Activated naive CD8-positive, alpha-beta T cell treated with anti-CD3 and anti-CD28 coated beads, Interleukin-2, amount 10 ng/mL, durations not matched to agents 7 days and 5 days (primary cell): ENCODE data around the gene SPRED3. TPM values are rescaled to one million over a fixed set of nuclear protein-coding genes. Genes with fewer than 3 reads are reported as not detected.
"Not testable (repeated sequence)": the region's sequence is repeated elsewhere in the genome, so short reads cannot be mapped to it uniquely, and the experiment has no call there.

ENCODE experiments used
- ATAC-seq: fragments of 150-1000 bp; cut with Tn5 transposase; one replicate; pipeline ENCODE4 v1.10.0; 2021; ENCODE audit warnings: low read depth, moderate library complexity
- POLR2A ChIA-PET: fragments of 350-600 bp; sonication (Branson Sonifier 250); formaldehyde crosslinking; loops from one replicate; lab custom pipeline; 2021; ENCODE audit warnings: antibody characterized with exemption; lab: Charles Lee
- DNase-seq: peaks from one replicate; pipeline ENCODE4 v3.0.0; 2021
- H3K27ac Mint-ChIP-seq: one replicate; pipeline ENCODE4 v1.8.0; 2022; ENCODE audit warnings: mild to moderate bottlenecking, mixed read lengths
- H3K27me3 Mint-ChIP-seq: one replicate; pipeline ENCODE4 v1.8.0; 2022; ENCODE audit warnings: mild to moderate bottlenecking, moderate library complexity, mixed read lengths
- H3K36me3 Mint-ChIP-seq: one replicate; pipeline ENCODE4 v1.8.0; 2021; ENCODE audit warnings: mild to moderate bottlenecking, mixed read lengths
- H3K4me1 Mint-ChIP-seq: one replicate; pipeline ENCODE4 v1.8.0; 2021; ENCODE audit warnings: mixed read lengths
- H3K4me3 Mint-ChIP-seq: one replicate; pipeline ENCODE4 v1.8.0; 2022; ENCODE audit warnings: mild to moderate bottlenecking, moderate library complexity, mixed read lengths
- H3K9me3 Mint-ChIP-seq: one replicate; pipeline ENCODE4 v1.8.0; 2021; ENCODE audit warnings: mixed read lengths
- total RNA-seq, 2 experiments: library from RNA; stranded (reverse); gene quantifications; one replicate each; pipeline ENCODE4 v1.2.3, GENCODE V29; 2021

Gene SPRED3
- total RNA-seq, 2 experiments from 2014 or later = 1.8 to 2.6 TPM

DNA sequence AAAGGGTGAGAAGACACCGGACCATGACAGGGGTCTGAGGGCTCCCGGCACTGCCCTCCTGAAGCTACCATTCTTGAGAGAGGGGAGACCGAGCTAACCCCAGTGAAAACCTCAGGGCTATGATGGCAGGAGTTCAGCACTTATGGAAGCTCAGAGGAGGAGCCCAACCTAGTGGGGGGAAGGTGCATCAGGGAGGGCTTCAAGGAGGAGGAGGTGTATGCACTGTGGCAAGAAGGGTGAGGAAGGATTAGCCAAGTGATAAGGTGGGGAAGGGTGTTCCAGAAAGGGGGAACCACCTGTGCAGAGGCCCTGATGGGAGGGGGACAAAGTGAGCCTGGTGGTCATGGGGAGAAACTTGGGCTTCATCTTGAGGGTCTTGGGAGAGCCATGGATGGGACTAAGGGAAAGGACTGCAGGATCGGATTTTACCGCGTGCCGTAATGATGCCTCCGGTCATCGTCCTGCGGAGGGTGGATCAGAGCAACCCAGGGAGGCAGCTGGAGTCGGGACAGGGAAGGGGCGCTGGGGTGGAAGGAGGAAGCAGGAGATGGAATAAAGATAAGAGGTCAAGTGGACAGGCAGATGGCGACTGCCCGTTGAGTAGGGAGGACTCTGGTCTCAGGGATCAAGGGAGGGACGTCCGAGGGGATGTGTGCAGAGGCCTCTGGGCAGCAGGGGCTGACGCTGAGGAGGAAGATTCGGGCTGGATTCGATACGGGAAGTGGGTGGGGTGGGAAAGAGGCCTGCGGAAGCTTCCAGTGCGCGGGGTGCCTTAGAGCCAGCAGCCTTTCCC lies 27.5 kb upstream of the SPRED3 start:
- POLR2A ChIA-PET = interaction anchor here (0.7 to 1.3 kb wide), 3 partner anchors 13 to 27 kb away, joined by 3 to 4 read pairs (median 3); partner anchors contain the start of genes GGN and PSMD8
- ATAC-seq (no peak), DNase-seq (no peak)
- no peaks in the 10 kb centered on the region for H3K9me3 Mint-ChIP-seq
- H3K36me3 Mint-ChIP-seq = no peaks in the 10 kb centered on the region
- peaks cover 10% of the 10 kb centered on the region for H3K4me1 Mint-ChIP-seq
- peak overlapping the region; percentile 89 for H3K4me3 Mint-ChIP-seq
- H3K27ac Mint-ChIP-seq = no peak overlapping the region
- peaks cover 44% of the 10 kb centered on the region for H3K27me3 Mint-ChIP-seq

GRCh38 chr19:38361633-38362075 lies 26.8 kb upstream of the SPRED3 start:
- H3K4me3 Mint-ChIP-seq = peak overlapping the region; percentile 89
- no peaks in the 10 kb centered on the region for H3K36me3 Mint-ChIP-seq
- no peak overlapping the region for H3K27ac Mint-ChIP-seq
- H3K9me3 Mint-ChIP-seq = no peaks in the 10 kb centered on the region
- ATAC-seq (peak; percentile 76), DNase-seq (peak; percentile 80)
- H3K4me1 Mint-ChIP-seq = peaks cover 10% of the 10 kb centered on the region
- peaks cover 41% of the 10 kb centered on the region for H3K27me3 Mint-ChIP-seq
- POLR2A ChIA-PET = interaction anchor here (0.7 to 1.3 kb wide), 4 partner anchors 13 to 26 kb away, joined by 3 to 6 read pairs (median 4); partner anchors contain the start of genes GGN and PSMD8

GRCh38 chr19:38362076-38362945 lies 26.2 kb upstream of the SPRED3 start:
- POLR2A ChIA-PET = interaction anchor here (1.0 to 1.3 kb wide), 4 partner anchors 12 to 41 kb away, joined by 3 to 6 read pairs (median 4); partner anchors contain the start of genes FAM98C, GGN and PSMD8
- Mint-ChIP-seq H3K27me3 (peaks cover 35% of the 10 kb centered on the region), H3K27ac (peak overlapping the region; percentile 73), H3K36me3 (no peaks in the 10 kb centered on the region), H3K4me1 (peaks cover 10% of the 10 kb centered on the region), H3K4me3 (peak overlapping the region; percentile 89), H3K9me3 (no peaks in the 10 kb centered on the region)
- ATAC-seq (peak; percentile 75), DNase-seq (peak; percentile 87)

DNA sequence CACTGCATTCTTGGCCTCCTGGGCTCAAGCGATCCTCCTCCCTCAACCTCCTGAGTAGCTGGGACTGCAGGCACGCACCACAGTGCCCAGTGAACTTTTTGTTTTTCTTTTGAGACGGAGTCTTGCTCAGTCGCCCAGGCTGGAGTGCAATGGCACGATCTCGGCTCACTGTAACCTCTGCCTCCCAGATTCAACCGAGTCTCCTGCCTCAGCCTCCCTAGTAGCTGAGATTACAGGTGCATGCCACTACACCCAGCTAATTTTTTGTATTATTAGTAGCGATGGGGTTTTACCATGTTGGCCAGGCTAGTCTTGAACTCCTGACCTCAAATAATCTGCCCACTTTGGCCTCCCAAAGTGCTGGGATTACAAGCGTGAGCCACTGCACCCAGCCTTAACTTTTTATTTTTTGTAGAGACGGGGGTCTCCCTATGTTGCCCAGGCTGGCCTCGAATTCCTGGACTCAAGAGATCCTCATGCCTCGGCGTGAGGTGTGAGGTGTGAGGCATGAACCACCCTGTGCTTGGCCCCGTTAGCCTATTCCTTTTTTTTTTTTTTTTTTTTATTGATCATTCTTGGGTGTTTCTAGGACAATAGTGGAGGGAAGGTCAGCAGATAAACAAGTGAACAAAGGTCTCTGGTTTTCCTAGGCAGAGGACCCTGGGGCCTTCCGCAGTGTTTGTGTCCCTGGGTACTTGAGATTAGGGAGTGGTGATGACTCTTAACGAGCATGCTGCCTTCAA lies 25.4 kb upstream of the SPRED3 start:
- H3K4me1 Mint-ChIP-seq = peaks cover 10% of the 10 kb centered on the region
- not testable (repeated sequence) for H3K27ac Mint-ChIP-seq, ATAC-seq, DNase-seq, H3K9me3 Mint-ChIP-seq, H3K36me3 Mint-ChIP-seq
- peak overlapping the region; percentile 89 for H3K4me3 Mint-ChIP-seq
- POLR2A ChIA-PET = interaction anchor here (1.0 to 1.2 kb wide), 3 partner anchors 11 to 40 kb away, joined by 3 to 6 read pairs (median 5); partner anchors contain the start of genes FAM98C and PSMD8
- peaks cover 31% of the 10 kb centered on the region for H3K27me3 Mint-ChIP-seq

DNA sequence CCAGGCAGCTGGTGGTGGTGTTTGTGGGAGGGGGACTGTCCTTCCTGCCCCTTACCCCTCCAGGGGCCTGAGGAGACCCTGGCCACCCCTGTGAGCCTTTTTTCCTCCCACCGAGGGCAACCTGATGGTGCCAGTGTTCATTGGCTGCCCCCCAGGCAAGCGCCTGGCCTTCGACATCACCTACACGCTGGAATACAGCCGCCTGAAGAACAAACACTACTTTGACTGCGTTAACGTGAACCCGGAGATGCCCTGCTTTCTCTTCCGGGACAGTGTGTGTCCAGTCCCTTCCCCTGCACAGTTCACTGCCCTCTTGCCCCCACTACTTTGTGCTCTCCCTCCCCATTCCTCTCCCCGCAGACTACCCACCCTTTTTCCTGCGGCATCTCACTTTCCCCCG lies 21.5 kb upstream of the SPRED3 start:
- POLR2A ChIA-PET = no interaction called here
- Mint-ChIP-seq H3K27me3 (no peaks in the 10 kb centered on the region), H3K36me3 (no peaks in the 10 kb centered on the region), H3K4me3 (no peak overlapping the region), H3K4me1 (no peaks in the 10 kb centered on the region), H3K9me3 (no peaks in the 10 kb centered on the region), H3K27ac (no peak overlapping the region)
- no peak for DNase-seq
- ATAC-seq = no peak

DNA sequence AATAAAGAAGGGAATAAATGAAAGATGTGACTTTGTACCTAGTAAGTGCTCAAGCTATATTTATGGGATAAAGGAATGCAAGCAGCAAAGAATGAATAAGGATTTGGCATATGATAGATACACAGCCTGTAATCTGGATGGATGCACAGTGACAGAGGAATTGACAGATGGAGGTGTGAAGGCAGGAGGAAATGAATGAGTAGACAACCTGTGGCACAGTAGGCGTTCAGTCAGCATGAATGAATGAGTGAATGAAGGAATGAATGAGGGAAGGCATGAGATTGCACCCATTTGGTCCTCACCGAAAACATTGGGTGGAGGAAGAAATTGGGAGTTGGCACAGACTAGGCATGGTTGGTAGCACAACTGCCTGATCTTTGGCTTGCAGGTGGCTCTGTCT lies 18.9 kb upstream of the SPRED3 start:
- no peaks in the 10 kb centered on the region for H3K9me3 Mint-ChIP-seq
- peaks cover under 1% of the 10 kb centered on the region for H3K36me3 Mint-ChIP-seq
- ATAC-seq = no peak
- no peak overlapping the region for H3K27ac Mint-ChIP-seq
- peaks cover 4% of the 10 kb centered on the region for H3K4me1 Mint-ChIP-seq
- peaks cover 2% of the 10 kb centered on the region for H3K27me3 Mint-ChIP-seq
- no peak overlapping the region for H3K4me3 Mint-ChIP-seq
- POLR2A ChIA-PET = interaction anchor here (0.5 kb wide), 1 partner anchor 468 kb away, joined by 3 read pairs; no protein-coding TSS in a partner anchor
- no peak for DNase-seq

DNA sequence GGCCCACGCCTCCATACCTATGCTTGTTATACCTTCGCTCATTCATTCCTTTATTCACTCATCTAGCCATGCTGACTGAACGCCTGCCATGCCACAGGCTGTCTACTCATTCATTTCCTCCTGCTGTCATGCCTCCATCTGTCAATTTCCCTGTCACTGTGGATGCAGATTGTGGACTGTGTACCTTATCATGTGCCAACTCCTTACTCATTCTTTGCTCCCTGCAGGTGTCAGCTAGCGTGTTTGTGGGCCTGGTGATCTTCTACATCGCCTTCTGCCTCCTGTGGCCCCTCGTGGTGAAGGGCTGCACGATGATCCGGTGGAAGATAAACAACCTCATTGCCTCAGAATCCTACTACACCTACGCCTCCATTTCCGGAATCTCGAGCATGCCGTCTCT lies 18.2 kb upstream of the SPRED3 start:
- ATAC-seq (no peak), DNase-seq (no peak)
- Mint-ChIP-seq H3K27me3 (peaks cover 2% of the 10 kb centered on the region), H3K27ac (no peak overlapping the region), H3K9me3 (no peaks in the 10 kb centered on the region), H3K4me1 (peaks cover 9% of the 10 kb centered on the region), H3K4me3 (no peak overlapping the region), H3K36me3 (peaks cover 7% of the 10 kb centered on the region)
- POLR2A ChIA-PET = no interaction called here

DNA sequence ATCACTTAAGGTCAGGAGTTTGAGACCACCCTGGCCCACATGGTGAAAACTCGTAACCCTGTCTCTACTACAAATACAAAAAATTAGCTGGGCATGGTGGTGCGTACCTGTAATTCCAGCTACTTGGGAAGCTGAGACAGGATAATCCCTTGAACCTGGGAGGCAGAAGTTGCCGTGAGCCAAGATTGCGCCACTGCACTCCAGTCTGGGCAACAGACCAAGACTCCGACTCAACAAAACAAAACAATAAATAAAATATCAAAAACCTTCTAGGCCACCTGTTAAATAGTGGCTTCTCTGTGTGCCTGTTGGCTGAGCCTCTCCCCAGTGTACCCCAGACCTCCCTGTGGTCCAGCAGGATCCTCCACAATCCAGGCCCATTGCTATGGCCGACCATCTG lies 17.4 kb upstream of the SPRED3 start:
- Mint-ChIP-seq H3K4me1 (peaks cover 14% of the 10 kb centered on the region), H3K4me3 (no peak overlapping the region), H3K9me3 (no peaks in the 10 kb centered on the region), H3K27me3 (peaks cover 2% of the 10 kb centered on the region), H3K27ac (no peak overlapping the region), H3K36me3 (peaks cover 8% of the 10 kb centered on the region)
- DNase-seq = no peak
- ATAC-seq = no peak
- POLR2A ChIA-PET = no interaction called here

DNA sequence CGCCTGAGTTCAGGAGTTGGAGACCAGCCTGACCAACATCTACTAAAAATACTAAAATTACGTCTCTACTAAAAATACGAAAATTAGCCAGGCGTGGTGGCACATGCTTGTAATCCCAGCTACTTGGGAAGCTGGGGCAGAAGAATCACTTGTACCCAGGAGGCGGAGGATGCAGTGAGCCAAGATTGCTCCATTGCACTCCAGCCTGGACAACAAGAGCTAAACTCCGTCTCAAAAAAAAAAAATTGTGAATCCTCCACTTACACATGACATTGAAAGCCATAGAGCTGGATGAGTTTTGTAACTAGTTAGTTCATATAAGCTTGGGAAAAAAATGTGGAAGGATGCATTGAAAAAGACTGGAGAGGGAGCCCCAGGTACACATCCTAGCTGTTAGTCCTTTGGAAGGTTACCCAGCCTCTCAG lies 14.6 kb upstream of the SPRED3 start:
- Mint-ChIP-seq H3K4me3 (peak overlapping the region; percentile 99), H3K27ac (peak overlapping the region; percentile 98), H3K27me3 (peaks cover 2% of the 10 kb centered on the region), H3K36me3 (peaks cover 15% of the 10 kb centered on the region), H3K9me3 (no peaks in the 10 kb centered on the region), H3K4me1 (peaks cover 22% of the 10 kb centered on the region)
- POLR2A ChIA-PET = interaction anchor here (0.5 to 2.1 kb wide), 28 partner anchors 10 to 557 kb away, joined by 3 to 26 read pairs (median 4); partner anchors contain the start of genes CATSPERG, EIF3K, FAM98C and GGN
- DNase-seq (no peak), ATAC-seq (no peak)

DNA sequence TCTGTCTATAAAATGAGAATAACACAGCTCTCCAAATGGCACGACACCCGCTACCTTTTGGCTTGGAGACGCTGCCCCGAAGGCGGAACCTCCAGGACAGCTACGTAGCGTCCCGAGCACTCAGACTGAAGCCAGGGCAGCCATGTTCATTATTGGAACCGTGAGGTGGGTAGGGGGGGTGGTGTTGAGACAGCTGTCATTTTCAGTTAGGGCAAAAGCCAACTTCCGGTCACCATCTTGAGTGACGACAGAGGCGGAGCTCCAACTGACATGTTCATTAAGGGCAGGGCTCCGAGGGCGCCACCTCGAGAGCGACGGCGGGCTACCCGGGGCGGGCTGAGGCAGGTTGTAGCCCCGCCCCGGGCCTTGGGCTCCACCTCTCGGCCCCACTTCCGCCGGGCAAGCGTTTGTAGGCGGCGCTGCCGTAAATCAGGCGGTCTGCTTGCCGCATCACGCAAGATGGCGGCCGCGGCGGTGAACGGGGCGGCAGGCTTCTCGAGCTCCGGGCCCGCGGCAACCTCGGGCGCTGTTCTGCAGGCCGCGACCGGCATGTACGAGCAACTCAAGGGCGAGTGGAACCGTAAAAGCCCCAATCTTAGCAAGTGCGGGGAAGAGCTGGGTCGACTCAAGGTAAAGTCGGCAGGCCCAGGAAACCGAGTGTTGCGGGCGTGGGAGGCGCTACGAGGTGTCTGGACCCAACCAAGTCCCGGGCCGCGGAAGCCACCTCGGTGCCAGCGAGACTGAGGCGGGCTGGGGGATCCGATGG lies 14.0 kb upstream of the SPRED3 start, which contains the start of gene PSMD8:
Gene PSMD8, plus strand, starts transcription at position 240 of the 766 bp plus-strand sequence. Its CDS starts 31 bp downstream, at position 271.
- H3K9me3 Mint-ChIP-seq = no peaks in the 10 kb centered on the region
- peak within 1 kb of the TSS; percentile 99 for H3K4me3 Mint-ChIP-seq
- H3K27ac Mint-ChIP-seq = peak within 1 kb of the TSS; percentile 98
- POLR2A ChIA-PET = interaction anchor here (0.6 to 2.1 kb wide), 29 partner anchors 10 to 556 kb away, joined by 3 to 26 read pairs (median 4); partner anchors contain the start of genes CATSPERG, EIF3K, FAM98C and GGN
- DNase-seq (peak; percentile 98), ATAC-seq (peak; percentile 97)
- H3K36me3 Mint-ChIP-seq = peaks cover 18% of the 10 kb centered on the region
- H3K27me3 Mint-ChIP-seq = peaks cover 2% of the 10 kb centered on the region
- H3K4me1 Mint-ChIP-seq = peaks cover 23% of the 10 kb centered on the region

DNA sequence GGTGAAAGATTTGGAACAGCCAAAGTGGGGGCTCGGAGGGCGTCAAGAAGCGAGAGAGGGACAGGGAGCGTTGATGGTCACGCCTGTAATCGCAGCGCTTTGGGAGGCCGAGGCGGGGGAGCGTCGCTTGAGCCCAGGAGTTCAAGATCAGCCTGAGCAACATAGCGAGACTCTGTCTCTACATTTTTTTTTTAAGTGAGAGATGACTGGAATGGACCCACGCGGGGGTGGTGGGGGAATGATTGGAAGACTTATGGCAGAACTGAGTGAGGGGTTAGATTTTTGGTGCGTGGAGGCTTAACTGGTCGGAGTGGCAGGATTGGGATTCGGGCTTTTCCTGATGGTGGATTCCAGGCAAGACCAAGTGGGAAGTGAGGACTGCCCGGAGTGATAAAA lies 13.4 kb upstream of the SPRED3 start:
- DNase-seq (no peak), ATAC-seq (no peak)
- POLR2A ChIA-PET = interaction anchor here (0.8 to 2.1 kb wide), 12 partner anchors 9 to 525 kb away, joined by 3 to 26 read pairs (median 6); partner anchors contain the start of genes CATSPERG, EIF3K, FAM98C and GGN
- Mint-ChIP-seq H3K4me3 (peak overlapping the region; percentile 99), H3K4me1 (peaks cover 23% of the 10 kb centered on the region), H3K9me3 (no peaks in the 10 kb centered on the region), H3K27me3 (peaks cover 2% of the 10 kb centered on the region), H3K27ac (peak overlapping the region; percentile 98), H3K36me3 (peaks cover 20% of the 10 kb centered on the region)
